ENCODE results near the gene HEPN1. TPM values are rescaled to one million over a fixed set of nuclear protein-coding genes. Genes with fewer than 3 reads are reported as not detected.

Gene HEPN1
- total and polyA plus RNA-seq, 4 donors = 0.51 TPM; not detected in 3

GRCh38 chr11:124928942-124929665, 10.1 kb downstream of the HEPN1 start:
- no peak overlapping the region for H3K27ac ChIP-seq (ENCODE audit: low read depth in 1 of 2, low read length in 2 of 2)
- no peaks in the 10 kb centered on the region for H3K4me1 ChIP-seq (ENCODE audit: control insufficient read depth in 1 of 2, insufficient read depth in 2 of 2, low read length in 2 of 2)
- 33 to 34% methylated on average over 4 of the region's 4 CpGs for WGBS, 2 donors
- H3K36me3 ChIP-seq (ENCODE audit: control insufficient read depth in 1 of 2, insufficient read depth in 2 of 2, low read length in 1 of 2) = no peaks in the 10 kb centered on the region
- intact Hi-C loops (cut with DNase I) = no loop called here
- DNase-seq (no peak), ATAC-seq (ENCODE audit: low FRiP score) (no peak)
- no peak overlapping the region for H3K4me3 ChIP-seq (ENCODE audit: low read length in 2 of 2)
- no peaks in the 10 kb centered on the region for H3K27me3 ChIP-seq (ENCODE audit: control insufficient read depth in 1 of 2, insufficient read depth in 2 of 2, low read length in 1 of 2)
- no peaks in the 10 kb centered on the region for H3K9me3 ChIP-seq (ENCODE audit: control insufficient read depth, low read length)

- no peak for ATAC-seq (ENCODE audit: low FRiP score)
- WGBS, 2 donors = 70 to 76% methylated on average over 3 of the region's 3 CpGs
These were observed 11.7 kb downstream of the HEPN1 start for GRCh38 chr11:124930799-124931198.

GRCh38 chr11:124934862-124935547, 16.0 kb downstream of the HEPN1 start:
- DNase-seq (no peak), ATAC-seq (ENCODE audit: low FRiP score) (no peak)
- H3K4me1 ChIP-seq (ENCODE audit: control insufficient read depth in 1 of 2, insufficient read depth in 2 of 2, low read length in 2 of 2) = no peaks in the 10 kb centered on the region
- H3K4me3 ChIP-seq (ENCODE audit: low read length in 2 of 2) = no peak overlapping the region
- H3K27me3 ChIP-seq (ENCODE audit: control insufficient read depth in 1 of 2, insufficient read depth in 2 of 2, low read length in 1 of 2) = no peaks in the 10 kb centered on the region
- WGBS, 2 donors = 51 to 52% methylated on average over 4 of the region's 4 CpGs
- H3K27ac ChIP-seq (ENCODE audit: low read depth in 1 of 2, low read length in 2 of 2) = no peak overlapping the region
- no peaks in the 10 kb centered on the region for H3K36me3 ChIP-seq (ENCODE audit: control insufficient read depth in 1 of 2, insufficient read depth in 2 of 2, low read length in 1 of 2)
- intact Hi-C loops (cut with DNase I) = no loop called here
- no peaks in the 10 kb centered on the region for H3K9me3 ChIP-seq (ENCODE audit: control insufficient read depth, low read length)

More at GRCh38 chr11:124930799-124931198, 11.7 kb downstream of the HEPN1 start:
- Histone ChIP-seq H3K27me3 (ENCODE audit: control insufficient read depth in 1 of 2, insufficient read depth in 2 of 2, low read length in 1 of 2) (no peaks in the 10 kb centered on the region), H3K36me3 (ENCODE audit: control insufficient read depth in 1 of 2, insufficient read depth in 2 of 2, low read length in 1 of 2) (no peaks in the 10 kb centered on the region), H3K9me3 (ENCODE audit: control insufficient read depth, low read length) (no peaks in the 10 kb centered on the region), H3K4me3 (ENCODE audit: low read length in 2 of 2) (no peak overlapping the region), H3K27ac (ENCODE audit: low read depth in 1 of 2, low read length in 2 of 2) (no peak overlapping the region), H3K4me1 (ENCODE audit: control insufficient read depth in 1 of 2, insufficient read depth in 2 of 2, low read length in 2 of 2) (no peaks in the 10 kb centered on the region)
- intact Hi-C loops (cut with DNase I) = no loop called here
- no peak for DNase-seq

GRCh38 chr11:124935548-124936514, 16.8 kb downstream of the HEPN1 start, which contains the start of gene HEPACAM:
Gene HEPACAM (minus strand): TSS chr11:124936047. CDS start chr11:124936006, 41 bp downstream.
- Histone ChIP-seq H3K9me3 (ENCODE audit: control insufficient read depth, low read length) (no peaks in the 10 kb centered on the region), H3K27ac (ENCODE audit: low read depth in 1 of 2, low read length in 2 of 2) (no peak within 1 kb of the TSS), H3K27me3 (ENCODE audit: control insufficient read depth in 1 of 2, insufficient read depth in 2 of 2, low read length in 1 of 2) (no peaks in the 10 kb centered on the region), H3K36me3 (ENCODE audit: control insufficient read depth in 1 of 2, insufficient read depth in 2 of 2, low read length in 1 of 2) (no peaks in the 10 kb centered on the region), H3K4me3 (ENCODE audit: low read length in 2 of 2) (no peak within 1 kb of the TSS), H3K4me1 (ENCODE audit: control insufficient read depth in 1 of 2, insufficient read depth in 2 of 2, low read length in 2 of 2) (no peaks in the 10 kb centered on the region)
- intact Hi-C loops (cut with DNase I) = no loop called here
- no peak for DNase-seq
- 73 to 74% methylated on average over 18 of the region's 18 CpGs for WGBS, 2 donors
- no peak for ATAC-seq (ENCODE audit: low FRiP score)

GRCh38 chr11:124937336-124937935, 18.4 kb downstream of the HEPN1 start:
- whole genome bisulfite sequencing, 2 donors = 74 to 78% methylated on average over 3 of the region's 3 CpGs
- no peaks in the 10 kb centered on the region for H3K27me3 ChIP-seq (ENCODE audit: control insufficient read depth in 1 of 2, insufficient read depth in 2 of 2, low read length in 1 of 2)
- no peaks in the 10 kb centered on the region for H3K36me3 ChIP-seq (ENCODE audit: control insufficient read depth in 1 of 2, insufficient read depth in 2 of 2, low read length in 1 of 2)
- no peaks in the 10 kb centered on the region for H3K4me1 ChIP-seq (ENCODE audit: control insufficient read depth in 1 of 2, insufficient read depth in 2 of 2, low read length in 2 of 2)
- H3K9me3 ChIP-seq (ENCODE audit: control insufficient read depth, low read length) = no peaks in the 10 kb centered on the region
- H3K4me3 ChIP-seq (ENCODE audit: low read length in 2 of 2) = no peak overlapping the region
- no peak for ATAC-seq (ENCODE audit: low FRiP score)
- no peak for DNase-seq
- intact Hi-C loops (cut with DNase I) = no loop called here
- H3K27ac ChIP-seq (ENCODE audit: low read depth in 1 of 2, low read length in 2 of 2) = no peak overlapping the region

GRCh38 chr11:124938206-124938765, 19.2 kb downstream of the HEPN1 start:
- intact Hi-C loops (cut with DNase I) = no loop called here
- whole genome bisulfite sequencing, 2 donors = 75 to 76% methylated on average over 6 of the region's 6 CpGs
- Histone ChIP-seq H3K27ac (ENCODE audit: low read depth in 1 of 2, low read length in 2 of 2) (no peak overlapping the region), H3K4me1 (ENCODE audit: control insufficient read depth in 1 of 2, insufficient read depth in 2 of 2, low read length in 2 of 2) (no peaks in the 10 kb centered on the region), H3K27me3 (ENCODE audit: control insufficient read depth in 1 of 2, insufficient read depth in 2 of 2, low read length in 1 of 2) (no peaks in the 10 kb centered on the region), H3K4me3 (ENCODE audit: low read length in 2 of 2) (no peak overlapping the region), H3K9me3 (ENCODE audit: control insufficient read depth, low read length) (no peaks in the 10 kb centered on the region), H3K36me3 (ENCODE audit: control insufficient read depth in 1 of 2, insufficient read depth in 2 of 2, low read length in 1 of 2) (no peaks in the 10 kb centered on the region)
- no peak for DNase-seq
- ATAC-seq (ENCODE audit: low FRiP score) = no peak

GRCh38 chr11:124938970-124939369, 19.9 kb downstream of the HEPN1 start:
- WGBS, 2 donors = 63 to 66% methylated on average over 6 of the region's 6 CpGs

GRCh38 chr11:124941703-124942102, 22.7 kb downstream of the HEPN1 start:
- Histone ChIP-seq H3K27ac (ENCODE audit: low read depth in 1 of 2, low read length in 2 of 2) (no peak overlapping the region), H3K4me1 (ENCODE audit: control insufficient read depth in 1 of 2, insufficient read depth in 2 of 2, low read length in 2 of 2) (no peaks in the 10 kb centered on the region), H3K9me3 (ENCODE audit: control insufficient read depth, low read length) (no peaks in the 10 kb centered on the region), H3K4me3 (ENCODE audit: low read length in 2 of 2) (no peak overlapping the region), H3K36me3 (ENCODE audit: control insufficient read depth in 1 of 2, insufficient read depth in 2 of 2, low read length in 1 of 2) (no peaks in the 10 kb centered on the region), H3K27me3 (ENCODE audit: control insufficient read depth in 1 of 2, insufficient read depth in 2 of 2, low read length in 1 of 2) (no peaks in the 10 kb centered on the region)
- WGBS, 2 donors = 100% methylated on average over 1 of the region's 1 CpG; no CpG with 5 or more reads in 1 of the 2 donors
- DNase-seq = no peak
- intact Hi-C loops (cut with DNase I) = no loop called here
- no peak for ATAC-seq (ENCODE audit: low FRiP score)

More at GRCh38 chr11:124938970-124939369, 19.9 kb downstream of the HEPN1 start:
- intact Hi-C loops (cut with DNase I) = no loop called here
- no peak overlapping the region for H3K27ac ChIP-seq (ENCODE audit: low read depth in 1 of 2, low read length in 2 of 2)
- DNase-seq (no peak), ATAC-seq (ENCODE audit: low FRiP score) (no peak)
- no peaks in the 10 kb centered on the region for H3K9me3 ChIP-seq (ENCODE audit: control insufficient read depth, low read length)
- no peak overlapping the region for H3K4me3 ChIP-seq (ENCODE audit: low read length in 2 of 2)
- no peaks in the 10 kb centered on the region for H3K4me1 ChIP-seq (ENCODE audit: control insufficient read depth in 1 of 2, insufficient read depth in 2 of 2, low read length in 2 of 2)
- H3K27me3 ChIP-seq (ENCODE audit: control insufficient read depth in 1 of 2, insufficient read depth in 2 of 2, low read length in 1 of 2) = no peaks in the 10 kb centered on the region
- H3K36me3 ChIP-seq (ENCODE audit: control insufficient read depth in 1 of 2, insufficient read depth in 2 of 2, low read length in 1 of 2) = no peaks in the 10 kb centered on the region
